ENCODE data around the gene SH3RF3.

GRCh38 chr2:109237792-109238191 lies 108.8 kb downstream of the SH3RF3 start:
- TF ChIP-seq CTCF (IDR thresholded peaks at IDR 0.05) (no peak), POLR2A (IDR thresholded peaks at IDR 0.05) (no peak)
